Stimulated activated CD4-positive, alpha-beta T cell treated with anti-CD3 and anti-CD28 coated beads, TNF-alpha, amount 100 ng/mL, for 1 hour (primary cell): ENCODE data around the gene ATP10A.

Experiments used
- DNase-seq, 3 donors: peaks; one replicate each; pipeline ENCODE4 v3.0.0-alpha.2; 2020; ENCODE audit warnings: low read depth in 3 of 3, low spot score in 1 of 3

The ATP10A gene

DNA sequence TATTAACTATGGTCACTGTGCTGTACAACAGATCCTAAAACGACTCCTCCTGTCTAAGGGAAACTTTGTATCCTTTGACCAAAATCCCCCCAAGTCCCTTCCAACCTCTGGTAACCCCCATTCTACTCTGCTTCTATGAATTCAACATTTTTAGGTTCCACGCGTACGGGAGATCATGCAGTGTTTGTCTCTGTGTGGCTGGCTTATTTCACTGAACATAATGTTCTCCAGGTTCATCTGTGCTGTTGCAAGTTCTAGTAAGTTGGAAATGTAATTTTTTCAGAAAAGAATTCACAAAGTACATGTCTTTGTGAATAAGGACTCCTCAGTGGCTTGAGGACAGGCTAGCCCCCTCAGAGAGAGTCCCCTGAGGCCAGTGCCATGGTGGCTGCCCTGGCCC lies 66.1 kb downstream of the ATP10A start:
- DNase-seq: no peak

DNA sequence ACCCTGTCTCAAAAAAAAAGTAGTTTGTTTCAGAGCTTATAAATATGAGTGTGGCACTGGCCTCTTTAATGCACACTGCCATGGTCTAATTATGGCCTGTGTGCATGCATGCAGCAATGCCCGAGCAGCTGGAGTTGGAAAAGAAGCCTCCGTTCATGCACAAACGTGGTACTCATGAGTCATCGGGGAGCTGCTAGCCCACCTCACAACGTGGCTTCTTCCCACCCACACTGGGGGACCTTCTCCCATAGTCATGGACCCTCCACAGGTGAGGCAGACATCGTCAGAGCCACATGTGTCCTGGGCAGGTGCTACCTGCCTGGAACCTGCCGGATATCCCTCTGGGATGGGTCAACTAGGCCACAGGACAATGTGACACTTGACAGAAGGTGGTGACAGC lies 66.7 kb downstream of the ATP10A start:
- DNase-seq: no peak

DNA sequence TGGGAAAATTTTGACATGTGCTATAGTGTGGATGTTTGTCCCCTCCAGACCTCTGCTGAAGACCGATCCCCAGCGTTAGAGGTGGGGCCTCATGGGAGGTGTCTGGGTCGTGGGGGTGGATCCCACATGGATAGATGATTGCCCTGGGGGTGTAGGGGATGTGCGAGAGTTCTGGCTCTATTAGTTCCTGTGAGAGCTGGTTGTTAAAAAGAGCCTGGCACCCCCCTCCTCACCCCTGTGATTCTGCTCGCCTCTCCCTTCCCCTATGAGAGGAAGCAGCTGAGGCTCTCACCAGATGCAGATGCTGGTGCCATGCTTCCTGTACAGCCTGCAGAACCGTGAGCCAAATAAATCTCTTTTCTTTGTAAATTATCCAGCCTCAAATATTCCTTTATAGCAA lies 67.4 kb downstream of the ATP10A start:
- no peak for DNase-seq

DNA sequence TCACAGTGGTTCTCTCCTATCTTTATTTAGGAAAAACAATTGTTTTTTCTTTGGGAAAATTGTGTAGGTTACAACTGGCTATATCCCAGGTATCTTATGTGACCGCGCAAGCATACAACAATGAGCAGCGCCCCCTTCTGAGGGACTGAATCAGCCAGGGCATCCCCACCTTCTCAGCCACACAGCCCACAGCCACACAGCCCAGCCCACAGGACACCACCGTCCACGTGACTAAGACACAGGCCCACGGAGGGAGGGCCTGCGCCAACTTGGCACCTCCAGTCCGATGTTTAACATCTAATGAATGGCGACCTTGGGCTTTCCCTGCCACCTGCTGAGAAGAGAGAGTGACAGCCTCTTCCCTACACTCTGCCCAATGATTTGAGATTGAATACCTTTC lies 68.1 kb downstream of the ATP10A start:
- DNase-seq: no peak

DNA sequence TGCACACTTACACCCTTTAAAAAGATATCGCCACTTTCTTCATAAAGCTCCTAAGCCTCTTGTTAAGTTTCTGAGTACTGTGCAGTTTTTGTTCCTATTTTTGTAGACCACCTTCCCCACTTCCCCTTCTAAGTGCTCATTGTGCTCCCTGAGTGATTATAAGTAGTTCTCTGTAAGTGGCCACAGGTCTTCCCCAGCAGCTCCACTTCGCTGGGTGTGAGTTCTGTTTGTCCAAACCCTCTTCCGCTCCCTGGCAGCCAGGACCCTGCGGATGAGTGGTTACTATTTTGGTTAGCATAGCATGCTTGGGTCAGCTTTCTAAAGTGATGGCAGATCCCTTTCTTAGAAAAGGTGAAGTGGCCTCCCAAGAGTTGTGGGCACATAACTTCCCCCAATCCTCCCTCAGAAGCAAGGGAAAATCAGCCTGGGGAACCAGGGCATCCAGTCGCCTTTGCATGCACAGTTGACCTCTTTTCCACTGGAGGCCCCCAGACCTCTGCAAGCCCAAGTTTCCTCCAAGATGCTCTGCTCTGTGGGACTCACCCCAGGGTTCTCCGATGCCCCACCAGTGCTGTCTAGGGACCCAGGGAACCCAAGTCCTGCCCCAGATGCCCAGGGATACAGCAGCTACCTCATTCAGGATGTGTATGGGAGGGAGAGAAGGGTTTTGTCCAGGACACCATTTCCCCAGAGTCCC lies 69.6 kb downstream of the ATP10A start:
- DNase-seq: no peak

DNA sequence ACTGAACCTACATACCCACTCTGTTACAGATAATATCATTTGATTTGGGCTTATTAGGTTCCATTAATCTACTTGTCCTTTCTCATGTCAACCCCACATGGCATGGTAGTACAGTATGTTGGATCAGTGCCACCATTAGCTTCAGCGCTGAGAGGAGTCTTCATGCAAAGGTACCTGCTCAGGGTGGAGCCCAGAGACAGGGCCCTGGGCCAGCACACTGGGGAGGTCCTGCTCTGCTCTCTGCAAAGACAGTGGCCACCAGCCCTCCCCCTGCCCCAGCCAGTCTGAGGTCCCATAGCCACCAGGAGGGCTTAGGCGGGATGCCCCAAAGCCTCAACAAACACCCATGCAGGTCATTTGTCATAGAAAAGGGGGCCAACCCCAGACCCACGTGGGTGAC lies 71.0 kb downstream of the ATP10A start:
- no peak for DNase-seq

DNA sequence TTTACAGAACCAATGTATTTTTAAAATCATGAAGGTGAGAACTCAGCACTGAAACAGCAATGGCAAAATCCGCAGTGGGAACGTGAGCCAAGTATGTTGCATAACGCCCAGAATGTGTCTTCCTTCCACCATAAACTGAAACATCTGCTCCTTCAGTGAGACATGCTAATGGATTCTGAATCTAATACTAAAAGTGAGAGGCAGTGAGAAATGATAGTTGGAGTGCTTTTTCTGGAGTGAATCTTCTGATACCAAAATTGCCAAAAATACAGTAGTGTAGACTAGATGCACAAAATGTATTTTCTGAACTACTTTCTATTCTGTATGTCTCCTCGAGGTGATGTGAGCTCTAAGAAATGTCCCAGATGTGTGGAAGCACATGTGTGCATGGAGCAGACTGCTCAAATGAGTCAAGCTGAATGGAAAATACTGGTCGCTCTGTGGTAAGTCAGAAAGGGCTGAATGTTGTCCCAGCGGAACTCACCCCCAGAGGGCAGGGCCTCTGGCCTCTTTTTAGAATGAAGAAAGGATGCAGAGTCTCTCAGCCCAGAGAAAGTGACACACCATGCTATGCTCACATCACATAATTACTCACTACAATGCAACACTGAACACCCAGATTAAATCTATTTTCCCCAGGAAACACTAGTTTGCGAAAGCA lies 73.0 kb downstream of the ATP10A start:
- DNase-seq: no peak

DNA sequence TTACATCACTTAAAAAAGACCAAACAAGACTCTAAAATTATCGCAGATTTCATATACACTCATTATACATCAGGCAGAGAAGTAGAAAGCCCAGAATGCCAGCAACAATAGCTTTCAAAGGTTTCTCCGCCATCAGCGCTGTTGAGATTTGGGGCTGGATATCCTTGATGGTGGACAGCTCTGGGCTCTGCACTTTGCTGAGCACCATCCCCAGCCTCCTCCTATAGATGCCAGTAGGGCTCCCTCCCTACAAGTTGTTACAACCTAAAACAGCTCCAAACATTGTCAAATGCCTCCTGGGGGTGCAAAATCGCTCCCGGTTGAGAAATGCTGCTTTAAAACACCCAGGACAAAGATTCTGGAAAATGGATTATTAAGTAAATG lies 73.5 kb downstream of the ATP10A start:
- no peak for DNase-seq

DNA sequence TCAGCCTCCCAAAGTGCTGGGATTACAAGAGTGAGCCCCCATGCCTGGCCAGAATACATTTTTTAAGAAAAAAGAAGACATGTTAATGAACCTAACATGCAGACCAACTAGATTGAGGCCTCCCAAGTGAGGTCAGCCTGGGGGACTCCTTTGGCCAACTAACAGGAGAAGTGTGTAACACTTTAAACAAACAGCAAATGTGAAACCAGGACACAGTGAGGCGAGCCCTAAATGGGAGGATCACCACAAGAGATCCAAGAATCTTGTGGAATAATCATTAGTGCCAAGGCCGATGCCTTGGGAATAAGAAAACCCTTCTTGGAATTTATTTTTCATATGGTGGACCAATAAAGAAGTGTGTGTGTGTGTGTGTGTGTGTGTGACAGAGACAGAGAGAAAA lies 73.9 kb downstream of the ATP10A start:
- DNase-seq: no peak

DNA sequence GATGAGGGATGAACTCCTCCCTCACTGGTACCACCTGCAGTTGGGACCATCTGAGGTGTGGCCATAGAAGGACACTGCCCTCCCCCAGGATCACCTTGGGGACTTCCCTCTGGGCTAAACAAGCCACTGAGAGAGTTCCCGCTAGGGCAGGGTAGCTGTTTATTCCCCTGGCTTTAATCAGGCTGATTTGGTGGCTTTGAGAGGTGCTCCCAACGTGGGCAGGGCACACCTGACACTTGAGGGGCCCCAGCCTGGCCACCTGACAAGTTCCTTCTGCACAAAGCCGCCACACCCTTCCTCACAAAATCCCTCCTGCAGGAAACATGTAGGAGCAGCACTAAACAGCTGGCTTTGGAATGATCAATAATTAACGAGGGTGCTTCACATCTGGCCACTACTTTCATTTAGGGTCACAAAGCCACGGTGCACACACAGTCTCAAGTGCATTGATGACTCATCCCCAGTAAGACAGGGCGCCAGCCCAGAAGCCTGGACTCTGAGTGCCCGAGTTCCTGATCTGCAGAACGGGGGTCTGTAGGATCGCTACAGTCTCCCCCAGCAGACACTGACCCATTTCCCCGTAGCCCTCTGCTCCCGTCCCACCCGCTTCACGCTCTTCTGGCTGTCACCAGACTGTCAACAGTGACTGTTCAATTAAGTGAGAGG lies 75.1 kb downstream of the ATP10A start:
- DNase-seq: no peak

DNA sequence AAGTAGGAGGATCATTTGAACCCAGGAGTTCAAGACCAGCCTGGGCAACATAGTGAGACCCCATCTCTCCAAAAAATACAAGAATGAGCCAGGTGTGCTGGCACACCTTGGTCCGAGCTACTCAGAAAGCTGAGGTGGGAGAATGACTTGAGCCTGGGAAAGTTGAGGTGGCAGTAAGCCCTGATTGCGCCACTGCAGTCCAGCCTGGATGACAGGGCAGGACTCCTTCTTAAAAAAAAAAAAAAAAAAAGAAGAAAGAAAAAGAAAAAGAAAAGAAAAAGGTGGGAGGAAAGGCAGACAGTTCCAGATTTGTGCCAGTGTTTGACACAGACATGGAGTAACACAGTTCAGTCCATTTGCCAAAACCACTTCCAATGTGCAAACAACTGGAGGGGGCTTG lies 75.7 kb downstream of the ATP10A start:
- no peak for DNase-seq

DNA sequence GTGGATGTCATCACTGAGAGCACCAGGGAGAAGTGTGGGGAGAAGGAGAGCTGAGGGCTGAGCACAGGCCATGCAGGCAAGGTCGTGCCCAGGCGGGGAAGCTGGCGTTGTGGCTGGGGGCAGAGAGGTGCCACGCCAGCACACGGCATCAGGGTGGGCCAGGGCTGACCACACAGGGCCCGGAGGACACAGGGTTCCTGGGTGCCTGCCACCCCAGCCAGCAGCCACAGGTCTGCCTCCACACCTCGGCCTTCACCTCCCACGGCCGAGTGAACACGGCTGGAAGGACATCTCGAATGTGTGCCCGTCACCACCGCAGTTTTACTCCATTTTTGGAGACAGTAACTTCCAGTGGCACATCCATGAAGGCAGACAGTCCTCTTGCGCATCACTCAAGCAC lies 77.1 kb downstream of the ATP10A start:
- no peak for DNase-seq

DNA sequence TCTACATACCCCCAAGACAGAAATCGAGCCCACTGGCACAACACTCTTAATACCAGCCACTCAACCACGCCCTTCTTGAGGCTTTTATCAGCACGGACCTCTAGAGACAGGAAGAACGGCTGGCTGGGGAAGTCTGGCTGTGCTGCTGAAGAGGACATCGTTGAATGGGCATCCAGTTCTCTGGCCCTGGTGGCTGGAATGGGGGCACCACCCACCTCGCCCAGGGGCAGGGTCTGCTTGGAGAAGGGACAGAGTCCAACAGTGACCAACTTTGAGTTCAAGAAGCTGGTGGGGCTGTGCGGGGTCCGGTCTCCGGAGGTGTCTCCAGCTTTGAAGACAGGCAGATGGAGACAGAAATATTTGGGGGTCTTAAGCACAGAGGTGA lies 77.5 kb downstream of the ATP10A start:
- DNase-seq: no peak

DNA sequence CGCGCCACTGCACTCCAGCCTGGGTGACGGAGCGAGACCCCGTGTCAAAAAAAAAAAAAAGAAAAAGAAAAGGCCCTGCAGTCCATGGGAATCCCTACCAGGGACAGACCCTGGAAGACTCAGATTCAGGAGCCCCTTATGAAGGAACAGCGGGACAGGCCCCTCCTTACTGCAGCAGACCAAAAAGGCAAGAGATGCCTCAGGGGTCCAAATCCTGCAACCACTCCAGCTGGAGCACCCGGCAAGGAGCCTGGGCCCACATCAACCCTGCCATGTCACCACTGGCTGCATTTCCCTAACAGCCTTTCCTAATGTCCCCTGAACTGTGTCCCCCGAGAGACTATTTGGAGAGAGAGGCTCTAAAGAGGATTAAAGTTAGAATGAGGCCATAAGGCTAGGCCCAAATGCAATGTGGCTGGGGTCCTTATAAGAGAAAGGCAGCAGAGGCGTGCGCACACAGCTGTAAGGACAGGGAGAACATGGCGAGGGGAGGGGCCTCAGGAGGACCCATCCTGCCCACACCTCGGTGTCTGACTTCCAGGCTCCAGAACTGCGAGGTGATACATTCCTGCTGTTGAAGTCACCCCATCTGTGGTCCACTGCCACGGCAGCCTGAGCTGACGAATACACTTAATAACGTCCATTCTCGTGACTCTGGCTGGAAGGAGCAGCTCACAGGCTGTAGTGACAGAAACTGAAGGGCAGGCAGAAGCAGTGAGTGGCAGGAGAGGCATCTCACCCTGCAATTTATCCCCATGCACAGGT lies 78.1 kb downstream of the ATP10A start:
- no peak for DNase-seq

DNA sequence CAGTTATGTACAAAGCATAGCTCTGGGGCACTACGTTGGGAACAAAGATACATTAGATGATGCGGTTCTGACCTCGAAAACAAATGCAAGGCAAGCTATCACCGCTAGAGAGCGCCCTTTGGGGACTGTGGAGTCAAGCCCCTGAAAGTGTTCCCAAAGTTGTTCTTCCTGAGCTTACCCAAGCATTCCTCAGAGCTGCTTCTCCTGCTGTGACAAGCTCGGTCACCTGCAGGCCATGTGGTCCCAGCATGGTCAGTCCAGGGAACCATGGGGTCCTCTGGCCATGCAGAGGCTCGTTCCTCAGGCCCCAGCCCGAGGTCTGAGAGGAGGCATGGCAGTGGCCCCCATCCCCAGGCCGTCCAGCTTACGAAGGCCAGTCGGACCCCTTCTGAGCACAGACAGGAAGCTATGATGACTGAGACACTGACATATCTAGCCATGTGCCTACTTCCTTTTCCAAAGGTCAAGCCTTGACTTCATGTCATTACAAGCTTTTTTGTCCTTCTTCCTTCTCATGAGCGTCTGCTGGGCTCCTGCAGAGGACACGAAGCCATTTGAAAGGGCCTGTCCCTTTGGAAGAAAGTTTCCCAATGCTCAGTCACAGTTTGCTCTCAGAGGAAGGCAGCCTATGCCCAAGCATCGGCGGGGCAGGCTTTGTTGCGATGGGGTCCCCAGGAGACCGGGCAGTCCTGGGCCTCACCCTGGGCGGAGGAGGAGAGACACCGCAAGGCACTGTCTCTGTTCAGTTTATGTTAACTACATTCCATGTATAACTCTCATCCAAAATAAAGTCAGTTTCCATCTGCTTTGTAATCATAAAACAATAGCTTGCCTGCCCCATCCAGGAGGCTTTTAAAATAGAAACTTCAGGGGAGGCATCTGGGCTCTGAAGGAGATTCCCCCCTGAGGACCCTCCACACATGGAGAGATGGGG lies 79.3 kb downstream of the ATP10A start:
- DNase-seq: peak; percentile 9 to 35 (median 13)

DNA sequence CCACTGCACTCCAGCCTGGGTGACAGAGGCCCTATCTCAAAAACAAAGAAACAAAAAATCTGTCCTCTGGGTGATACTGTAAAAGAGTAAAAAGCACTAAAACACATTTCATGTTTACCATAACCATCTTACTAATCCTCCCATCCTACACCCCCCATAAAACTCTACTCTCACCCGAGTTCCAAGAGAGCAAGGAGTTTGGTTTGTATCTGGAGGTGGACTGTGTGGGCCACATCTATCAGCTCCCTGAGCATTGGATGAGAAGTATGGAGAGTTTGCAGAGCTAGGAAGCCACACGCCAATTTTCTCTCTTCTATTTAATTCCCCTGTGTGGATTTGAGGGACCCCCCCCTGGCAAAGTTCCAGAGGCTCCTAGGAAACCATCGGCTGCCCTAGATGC lies 80.0 kb downstream of the ATP10A start:
- DNase-seq: no peak

DNA sequence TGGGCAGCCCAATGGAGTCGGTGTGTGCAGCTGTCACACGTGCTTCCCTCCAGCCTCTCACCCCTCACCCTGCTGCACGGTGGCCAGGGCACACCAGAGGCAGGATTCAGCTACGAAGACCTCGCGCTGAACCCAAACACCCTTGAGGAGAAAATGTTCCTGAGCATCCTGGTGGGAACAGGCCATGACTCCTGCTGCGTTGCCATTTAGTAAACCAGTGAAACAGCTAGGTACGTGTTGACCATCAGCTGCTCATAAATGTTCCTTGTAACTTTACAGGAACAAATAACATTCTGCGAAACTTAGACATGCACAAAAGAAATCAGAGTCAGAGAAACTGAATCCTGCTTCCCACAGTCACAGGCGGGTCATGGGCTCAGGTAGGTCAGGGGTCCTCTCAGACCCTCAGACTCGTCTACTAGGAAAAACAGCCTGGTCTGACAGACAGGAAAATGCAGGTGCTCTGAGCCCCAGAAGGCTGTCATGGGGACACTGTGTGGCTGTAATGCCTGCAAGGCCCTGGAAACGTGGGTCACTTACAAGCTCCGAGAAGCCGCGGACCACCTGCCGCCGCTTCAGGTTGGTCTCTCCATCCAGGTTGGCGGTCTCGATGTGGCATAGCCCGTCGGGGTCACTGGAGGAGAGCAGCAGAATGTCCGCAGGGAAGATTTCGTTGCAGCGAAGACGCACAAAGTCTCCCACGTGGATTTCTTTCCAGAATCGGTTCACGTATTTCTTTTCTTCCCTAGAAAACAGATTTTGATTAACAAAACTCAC lies 82.5 kb downstream of the ATP10A start:
- DNase-seq: no peak

DNA sequence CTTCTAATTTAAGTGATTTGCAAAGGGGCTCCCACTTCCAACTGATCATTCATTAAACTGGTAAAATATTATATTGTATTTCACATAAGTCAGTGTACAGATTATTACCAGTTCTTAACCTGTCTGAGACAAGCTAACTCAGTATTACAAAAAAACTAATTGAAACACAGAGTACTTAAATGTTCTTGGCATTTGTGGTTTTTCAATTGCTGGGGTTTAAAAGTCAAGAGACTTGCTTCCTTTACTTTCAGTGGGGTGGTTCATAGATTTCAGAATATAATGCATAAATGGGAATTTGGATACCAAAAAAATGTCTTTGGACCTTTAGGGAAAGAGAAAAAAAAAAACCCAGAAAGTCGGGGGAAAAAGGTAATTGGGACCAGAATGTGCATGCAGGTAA lies 85.0 kb downstream of the ATP10A start:
- DNase-seq: no peak

DNA sequence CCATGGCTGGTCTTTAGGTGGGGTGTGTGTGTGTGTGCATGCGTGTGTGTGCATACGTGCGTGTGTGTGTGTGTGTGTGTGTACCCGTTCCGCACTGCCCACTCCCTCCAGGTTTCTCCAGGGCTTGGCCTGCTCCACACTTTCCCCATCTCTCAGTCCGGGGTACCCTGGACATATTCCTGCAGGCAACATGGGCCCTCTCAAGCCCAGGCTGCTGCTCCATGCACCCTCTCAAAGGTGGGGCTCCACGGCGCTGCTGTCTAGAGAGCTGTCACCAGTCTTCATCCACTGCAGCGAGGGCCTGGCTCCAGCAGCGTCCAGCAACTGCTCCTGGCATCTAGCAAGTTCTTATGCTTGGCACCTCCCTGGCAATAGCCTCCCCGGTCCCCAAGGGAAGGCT lies 86.1 kb downstream of the ATP10A start:
- no peak for DNase-seq
